GM18505 (cell line): ENCODE measurements around the gene RNF5.

Source experiments
- ATAC-seq: cut with Tn5 transposase; IDR thresholded peaks from one replicate; pipeline ENCODE4 v1.9.1; 2021; ENCODE audit not compliant: unreplicated experiment
- POLR2A ChIP-seq: IDR thresholded peaks from 4 replicates; pipeline ENCODE4 v1.6.1; 2011; ENCODE audit warnings: borderline replicate concordance; ENCODE audit not compliant: insufficient read depth, insufficient read length; ENCODE audit errors: extremely low read depth

The RNF5 gene

GRCh38 chr6:32212076-32212760, 34.0 kb downstream of the RNF5 start:
- no peak for TF ChIP-seq POLR2A
- no peak for ATAC-seq

DNA sequence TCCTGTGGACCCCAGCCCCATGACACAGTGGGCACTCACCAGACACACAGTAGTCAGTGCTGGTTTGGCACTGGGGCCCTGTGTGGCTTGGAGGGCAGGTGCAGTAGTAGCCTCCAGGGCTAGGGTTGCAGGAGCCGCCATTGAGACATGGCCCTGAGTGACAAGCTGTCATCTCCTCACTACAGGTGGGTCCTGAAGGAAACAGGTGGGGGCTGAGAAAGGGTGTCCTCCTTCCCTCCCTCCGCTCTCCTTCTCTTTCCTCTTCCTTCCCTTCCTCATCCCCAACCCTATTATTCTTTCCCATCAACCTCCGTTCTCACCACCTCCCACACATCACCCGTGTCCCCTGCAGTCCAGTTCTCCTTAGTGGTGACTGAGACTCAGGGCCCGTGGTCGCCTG, 35.4 kb downstream of the RNF5 start:
- ATAC-seq, result no peak
- TF ChIP-seq POLR2A, result no peak

DNA sequence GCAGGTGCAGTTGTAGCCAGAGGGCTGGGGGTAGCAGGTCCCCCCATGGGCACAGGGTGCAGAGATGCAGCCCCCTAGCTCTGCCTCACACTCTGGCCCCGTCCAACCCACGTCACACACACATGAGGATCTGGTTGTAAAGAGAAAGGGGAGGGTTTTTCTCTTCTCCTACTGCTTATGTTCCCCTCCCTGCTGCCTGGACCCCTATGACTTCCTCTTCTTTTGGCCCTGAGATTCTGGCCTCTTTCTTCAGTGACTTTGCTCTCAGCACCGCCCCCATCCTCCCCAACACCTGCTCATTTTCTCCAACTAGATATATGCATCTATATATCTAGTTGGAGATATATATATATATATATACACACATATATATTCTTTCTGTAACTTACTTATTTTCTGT, 35.9 kb downstream of the RNF5 start:
- no peak for ATAC-seq
- TF ChIP-seq POLR2A, result no peak

DNA sequence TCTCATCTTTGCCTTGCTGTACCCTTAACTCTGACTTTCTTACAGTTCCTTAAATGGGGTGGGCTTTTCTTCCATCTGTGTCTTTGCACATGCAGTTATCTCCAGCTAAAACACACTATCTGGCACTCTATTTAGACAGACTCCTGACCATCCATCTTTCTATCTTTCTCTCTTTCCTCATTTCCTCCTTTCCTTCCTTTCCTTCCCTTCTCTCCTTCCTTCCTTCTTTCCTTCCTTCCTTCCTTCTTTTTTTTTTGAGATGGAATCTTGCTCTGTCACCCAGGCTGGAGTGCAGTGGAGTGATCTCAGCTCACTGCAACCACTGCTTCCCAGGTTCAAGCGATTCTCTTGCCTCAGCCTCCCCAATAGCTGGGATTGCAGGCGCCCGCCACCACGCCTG, 37.4 kb downstream of the RNF5 start:
- TF ChIP-seq POLR2A, result no peak

GRCh38 chr6:32216285-32216684, 38.1 kb downstream of the RNF5 start:
- TF ChIP-seq POLR2A, result no peak
- ATAC-seq, result no peak

More for the DNA sequence above, 37.4 kb downstream of the RNF5 start:
- ATAC-seq, result no peak

DNA sequence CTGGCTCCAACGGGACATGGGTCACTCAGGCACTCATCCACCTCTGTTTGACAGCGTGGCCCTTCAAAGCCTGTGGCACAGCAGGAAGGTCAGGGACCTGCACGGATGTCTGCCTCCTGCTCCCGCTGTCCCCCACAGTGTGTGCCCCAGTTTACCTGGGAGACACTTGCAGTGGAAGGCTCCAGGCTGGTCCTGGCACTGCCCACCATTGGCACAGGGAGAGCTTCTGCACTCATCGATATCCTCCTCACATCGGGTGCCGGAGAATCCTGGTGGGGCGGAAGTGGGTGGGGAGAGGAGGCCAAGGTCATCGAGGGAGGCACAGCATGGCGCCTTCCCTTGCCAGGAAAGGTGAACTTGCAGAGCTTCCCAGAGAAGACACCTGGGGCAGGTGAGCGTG, 38.8 kb downstream of the RNF5 start:
- no peak for TF ChIP-seq POLR2A
- no peak for ATAC-seq

- no peak for ATAC-seq
- no peak for TF ChIP-seq POLR2A
Measured at GRCh38 chr6:32218167-32218566, 40.0 kb downstream of the RNF5 start.

DNA sequence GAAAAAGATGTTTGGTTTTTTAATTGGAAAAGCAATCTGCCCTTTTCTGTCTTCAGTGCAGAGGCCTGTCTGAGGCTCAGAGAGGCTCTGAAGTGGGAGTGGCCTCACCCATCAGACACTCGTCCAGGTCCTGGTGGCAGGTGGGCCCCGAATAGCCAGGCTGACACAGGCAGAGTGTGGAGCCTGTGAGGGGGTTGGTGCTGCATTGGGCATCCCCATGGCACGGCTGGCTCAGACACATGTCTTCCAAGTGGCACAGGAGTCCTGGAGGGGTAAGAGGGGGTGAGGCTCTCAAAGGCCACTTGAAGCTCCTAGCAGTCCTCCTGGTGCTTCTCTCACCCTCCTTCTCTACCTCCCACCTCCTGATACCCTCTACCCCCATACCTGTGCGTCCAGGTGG, 41.8 kb downstream of the RNF5 start:
- TF ChIP-seq POLR2A, result no peak
- ATAC-seq, result no peak

DNA sequence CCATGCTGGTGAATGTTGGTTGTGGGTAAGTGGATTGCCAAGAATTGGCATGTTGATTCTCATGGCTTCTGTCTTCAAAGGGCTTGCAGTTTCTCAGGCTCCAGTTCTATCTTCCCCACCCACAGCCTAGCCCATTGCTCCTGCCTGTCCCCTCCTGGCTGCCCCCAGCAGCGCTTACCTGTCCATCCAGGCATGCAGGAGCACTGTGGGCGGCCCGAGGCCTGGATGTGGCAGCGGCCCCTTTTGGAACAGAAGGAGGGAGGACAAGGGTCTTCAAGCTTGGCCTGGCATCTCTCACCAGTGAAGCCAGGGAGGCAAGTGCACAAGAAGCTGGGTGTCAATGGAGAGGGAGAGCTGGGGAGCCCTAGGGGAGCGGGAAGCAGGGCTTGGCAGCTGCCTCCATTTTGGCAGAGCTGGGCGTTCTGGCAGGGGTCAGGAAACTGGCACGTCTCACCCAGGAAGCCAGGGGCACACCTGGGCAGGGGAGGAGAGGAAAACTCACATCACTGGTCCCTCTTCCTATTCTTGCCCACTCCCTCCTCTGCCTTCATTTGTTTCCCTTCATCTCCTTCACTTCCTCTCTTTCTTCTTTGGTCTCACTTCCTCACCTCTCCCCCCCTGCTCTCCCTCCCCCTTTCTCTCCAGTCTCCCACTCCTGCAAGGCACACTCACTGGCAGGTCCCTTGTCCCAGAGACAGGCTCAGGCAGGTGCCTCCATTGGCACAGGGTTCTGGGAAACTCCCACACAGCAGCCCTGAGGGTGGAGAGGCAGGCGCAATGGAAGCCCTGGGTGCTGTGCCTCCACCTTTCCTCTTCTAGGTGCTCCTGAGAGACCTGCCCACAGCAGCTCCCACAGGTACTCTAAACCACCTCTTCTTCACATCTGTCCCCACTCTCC, 44.4 kb downstream of the RNF5 start:
- TF ChIP-seq POLR2A, result no peak
- ATAC-seq, result no peak

DNA sequence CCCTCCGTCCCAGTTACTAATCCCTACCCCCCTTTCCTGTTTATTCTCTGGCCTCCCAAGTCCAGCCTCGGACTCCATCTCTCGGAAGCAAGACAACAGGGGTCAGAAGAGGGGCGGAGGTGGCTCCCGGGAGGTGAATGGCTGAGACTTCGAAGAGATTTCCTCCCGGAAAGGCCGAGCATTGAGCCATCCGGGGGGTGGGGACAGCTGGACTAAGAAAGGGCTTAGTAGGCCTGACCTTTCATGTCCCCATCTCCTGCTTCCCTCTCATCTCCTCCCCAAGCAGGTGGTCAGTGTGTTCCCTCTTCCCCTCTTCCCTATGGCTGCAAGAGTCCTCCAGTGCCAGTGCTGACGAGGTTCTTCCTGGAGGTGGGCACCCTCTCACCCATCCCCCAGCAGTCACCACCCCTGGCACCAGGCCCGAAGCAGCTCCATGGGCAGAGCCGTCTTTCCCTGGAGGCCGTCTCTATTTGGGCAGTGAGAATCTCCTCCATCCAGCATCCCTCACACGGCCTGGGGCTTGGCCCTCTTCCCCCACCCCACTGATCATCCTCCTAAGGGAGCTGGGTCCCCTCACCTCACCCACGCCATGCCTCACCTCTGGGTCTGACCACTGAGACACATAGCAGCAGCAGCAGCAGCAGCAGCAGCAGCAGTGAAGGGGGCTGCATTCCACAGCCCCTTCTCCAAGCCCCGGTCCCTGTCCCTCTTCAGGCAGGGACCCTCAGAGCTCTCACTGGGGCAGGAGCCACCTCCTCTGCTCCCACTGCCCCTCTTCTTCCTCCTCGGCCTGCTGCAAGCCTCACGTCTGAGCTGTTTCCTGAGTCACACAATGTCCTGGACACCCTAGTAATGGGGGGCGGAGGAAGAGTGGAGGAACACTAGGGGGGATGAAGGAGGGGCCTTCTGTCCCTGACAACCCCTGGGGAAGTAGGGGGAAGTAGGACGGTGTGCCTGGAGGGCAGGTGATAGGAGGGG, 45.3 kb downstream of the RNF5 start, which contains the start of gene NOTCH4:
NOTCH4 (minus strand) TSS at position 810 of the 978 bp plus-strand sequence; CDS start at position 671, 139 bp downstream.
- ATAC-seq, result no peak
- no peak for TF ChIP-seq POLR2A

DNA sequence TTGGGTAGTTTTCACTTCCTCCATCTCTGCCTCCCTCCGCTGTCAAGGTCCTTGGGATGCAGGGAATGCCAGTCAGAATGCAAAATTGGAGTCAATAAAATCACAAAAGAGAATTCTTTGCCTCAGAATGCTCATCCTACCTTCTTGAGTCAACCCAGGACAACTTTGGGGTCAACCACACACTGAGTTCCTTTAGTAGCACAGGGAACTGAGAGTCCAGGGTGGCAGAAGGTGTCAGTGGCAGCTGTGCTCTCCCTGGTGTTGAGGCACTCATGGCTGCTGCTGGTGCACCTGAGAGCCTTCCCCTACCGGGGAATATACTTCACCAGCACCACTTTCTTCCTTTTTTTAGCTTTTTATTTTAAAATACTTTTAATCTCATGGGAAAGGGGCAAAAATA, 46.5 kb downstream of the RNF5 start:
- ATAC-seq, result no peak

DNA sequence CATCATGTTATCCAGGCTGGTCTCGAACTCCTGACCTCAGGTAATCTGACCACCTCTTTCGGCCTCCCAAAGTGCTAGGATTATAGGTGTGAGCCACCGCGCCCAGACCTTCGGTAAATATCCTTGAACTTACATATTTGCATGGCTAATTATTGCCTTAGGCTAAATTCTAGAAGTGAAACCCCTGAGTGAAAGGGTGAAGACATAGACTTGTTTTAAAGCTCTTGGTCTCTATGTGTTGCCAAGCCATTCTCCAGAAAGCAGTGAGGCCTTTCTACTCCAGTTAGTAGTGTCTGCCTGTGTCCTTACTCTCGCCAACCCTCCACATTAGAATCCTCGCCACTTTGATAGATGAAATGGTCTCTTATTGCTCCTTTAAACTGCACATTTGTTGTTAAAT, 48.2 kb downstream of the RNF5 start:
- no peak for TF ChIP-seq POLR2A
- ATAC-seq, result no peak

More for the DNA sequence above, 46.5 kb downstream of the RNF5 start:
- no peak for TF ChIP-seq POLR2A
